Measurements from ENCODE around the gene RGL1.

DNA sequence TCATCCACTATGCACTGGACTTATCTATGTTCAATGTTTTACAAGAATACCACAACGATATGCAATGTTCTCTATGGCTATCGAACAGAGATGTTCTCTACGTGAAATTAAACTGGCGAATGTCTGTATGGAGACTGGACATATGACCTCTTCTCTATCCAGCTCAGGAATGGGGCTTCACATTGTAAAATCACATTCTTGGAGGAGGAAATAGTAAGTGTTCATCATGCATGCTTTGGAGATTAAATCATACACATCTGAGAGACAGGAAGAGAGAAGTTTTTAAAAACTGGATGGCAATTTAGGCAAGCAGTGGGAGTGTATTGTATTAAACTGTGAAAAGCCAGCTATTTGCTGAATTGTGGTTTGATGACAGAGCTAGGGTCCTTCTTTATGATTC, 47.9 kb upstream of the RGL1 start:
- TF ChIP-seq, protein P1, sequence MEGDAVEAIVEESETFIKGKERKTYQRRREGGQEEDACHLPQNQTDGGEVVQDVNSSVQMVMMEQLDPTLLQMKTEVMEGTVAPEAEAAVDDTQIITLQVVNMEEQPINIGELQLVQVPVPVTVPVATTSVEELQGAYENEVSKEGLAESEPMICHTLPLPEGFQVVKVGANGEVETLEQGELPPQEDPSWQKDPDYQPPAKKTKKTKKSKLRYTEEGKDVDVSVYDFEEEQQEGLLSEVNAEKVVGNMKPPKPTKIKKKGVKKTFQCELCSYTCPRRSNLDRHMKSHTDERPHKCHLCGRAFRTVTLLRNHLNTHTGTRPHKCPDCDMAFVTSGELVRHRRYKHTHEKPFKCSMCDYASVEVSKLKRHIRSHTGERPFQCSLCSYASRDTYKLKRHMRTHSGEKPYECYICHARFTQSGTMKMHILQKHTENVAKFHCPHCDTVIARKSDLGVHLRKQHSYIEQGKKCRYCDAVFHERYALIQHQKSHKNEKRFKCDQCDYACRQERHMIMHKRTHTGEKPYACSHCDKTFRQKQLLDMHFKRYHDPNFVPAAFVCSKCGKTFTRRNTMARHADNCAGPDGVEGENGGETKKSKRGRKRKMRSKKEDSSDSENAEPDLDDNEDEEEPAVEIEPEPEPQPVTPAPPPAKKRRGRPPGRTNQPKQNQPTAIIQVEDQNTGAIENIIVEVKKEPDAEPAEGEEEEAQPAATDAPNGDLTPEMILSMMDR (conservative IDR thresholded peaks at IDR 0.05; ENCODE audit: low read length): no peak
- TF ChIP-seq EZH2phosphoT487 (IDR thresholded peaks at IDR 0.05; ENCODE audit: borderline replicate concordance): no peak
